Measurements from ENCODE around the gene TNFSF15.

The TNFSF15 gene

GRCh38 chr9:114823441-114823840 is 17.6 kb upstream of the TNFSF15 start:
- H3K27me3 ChIP-seq (ENCODE audit: control insufficient read depth, insufficient read depth, low read length) = peaks cover 3% of the 10 kb centered on the region
- peaks cover 8% of the 10 kb centered on the region for H3K4me1 ChIP-seq (ENCODE audit: control insufficient read depth, insufficient read depth, low read length)
- no peaks in the 10 kb centered on the region for H3K36me3 ChIP-seq (ENCODE audit: insufficient read depth, low read length)

GRCh38 chr9:114822708-114823107 is 16.9 kb upstream of the TNFSF15 start:
- Histone ChIP-seq H3K4me3 (ENCODE audit: low read length) (no peak overlapping the region), H3K9me3 (replicated peaks; ENCODE audit: low read length) (no peaks in the 10 kb centered on the region), H3K27me3 (ENCODE audit: control insufficient read depth, insufficient read depth, low read length) (peaks cover 7% of the 10 kb centered on the region), H3K4me1 (ENCODE audit: control insufficient read depth, insufficient read depth, low read length) (peaks cover 8% of the 10 kb centered on the region), H3K36me3 (ENCODE audit: insufficient read depth, low read length) (no peaks in the 10 kb centered on the region), H3K9ac (ENCODE audit: low read depth, low read length) (no peak overlapping the region), H3K4me2 (ENCODE audit: low read length) (no peak overlapping the region)

More at GRCh38 chr9:114823441-114823840, 17.6 kb upstream of the TNFSF15 start:
- Histone ChIP-seq H3K4me3 (ENCODE audit: low read length) (no peak overlapping the region), H3K9me3 (replicated peaks; ENCODE audit: low read length) (no peaks in the 10 kb centered on the region), H3K4me2 (ENCODE audit: low read length) (no peak overlapping the region), H3K9ac (ENCODE audit: low read depth, low read length) (no peak overlapping the region)

GRCh38 chr9:114820776-114821501 is 15.1 kb upstream of the TNFSF15 start:
- Histone ChIP-seq H3K4me3 (ENCODE audit: low read length) (no peak overlapping the region), H3K4me2 (ENCODE audit: low read length) (no peak overlapping the region), H3K9me3 (replicated peaks; ENCODE audit: low read length) (no peaks in the 10 kb centered on the region), H3K9ac (ENCODE audit: low read depth, low read length) (no peak overlapping the region), H3K4me1 (ENCODE audit: control insufficient read depth, insufficient read depth, low read length) (peaks cover 8% of the 10 kb centered on the region), H3K27me3 (ENCODE audit: control insufficient read depth, insufficient read depth, low read length) (peaks cover 14% of the 10 kb centered on the region), H3K36me3 (ENCODE audit: insufficient read depth, low read length) (no peaks in the 10 kb centered on the region)

GRCh38 chr9:114818178-114818577 is 12.3 kb upstream of the TNFSF15 start:
- H3K9ac ChIP-seq (ENCODE audit: low read depth, low read length) = no peak overlapping the region
- no peak overlapping the region for H3K4me2 ChIP-seq (ENCODE audit: low read length)
- peaks cover 15% of the 10 kb centered on the region for H3K27me3 ChIP-seq (ENCODE audit: control insufficient read depth, insufficient read depth, low read length)
- H3K4me3 ChIP-seq (ENCODE audit: low read length) = no peak overlapping the region
- no peaks in the 10 kb centered on the region for H3K4me1 ChIP-seq (ENCODE audit: control insufficient read depth, insufficient read depth, low read length)
- no peaks in the 10 kb centered on the region for H3K9me3 ChIP-seq (replicated peaks; ENCODE audit: low read length)
- H3K36me3 ChIP-seq (ENCODE audit: insufficient read depth, low read length) = no peaks in the 10 kb centered on the region

- Histone ChIP-seq H3K4me3 (ENCODE audit: low read length) (no peak overlapping the region), H3K36me3 (ENCODE audit: insufficient read depth, low read length) (no peaks in the 10 kb centered on the region), H3K9ac (ENCODE audit: low read depth, low read length) (no peak overlapping the region), H3K4me1 (ENCODE audit: control insufficient read depth, insufficient read depth, low read length) (no peaks in the 10 kb centered on the region), H3K9me3 (replicated peaks; ENCODE audit: low read length) (no peaks in the 10 kb centered on the region), H3K27me3 (ENCODE audit: control insufficient read depth, insufficient read depth, low read length) (peaks cover 28% of the 10 kb centered on the region), H3K4me2 (ENCODE audit: low read length) (no peak overlapping the region)
Measured at GRCh38 chr9:114813717-114814418, 8.0 kb upstream of the TNFSF15 start.

GRCh38 chr9:114811966-114812636 is 6.3 kb upstream of the TNFSF15 start:
- Histone ChIP-seq H3K4me2 (ENCODE audit: low read length) (no peak overlapping the region), H3K36me3 (ENCODE audit: insufficient read depth, low read length) (no peaks in the 10 kb centered on the region), H3K4me1 (ENCODE audit: control insufficient read depth, insufficient read depth, low read length) (no peaks in the 10 kb centered on the region)

GRCh38 chr9:114811301-114811700 is 5.5 kb upstream of the TNFSF15 start:
- no peak overlapping the region for H3K4me3 ChIP-seq (ENCODE audit: low read length)
- H3K4me1 ChIP-seq (ENCODE audit: control insufficient read depth, insufficient read depth, low read length) = peaks cover 3% of the 10 kb centered on the region
- H3K36me3 ChIP-seq (ENCODE audit: insufficient read depth, low read length) = no peaks in the 10 kb centered on the region
- no peaks in the 10 kb centered on the region for H3K9me3 ChIP-seq (replicated peaks; ENCODE audit: low read length)
- no peak overlapping the region for H3K9ac ChIP-seq (ENCODE audit: low read depth, low read length)
- H3K4me2 ChIP-seq (ENCODE audit: low read length) = no peak overlapping the region
- H3K27me3 ChIP-seq (ENCODE audit: control insufficient read depth, insufficient read depth, low read length) = peaks cover 21% of the 10 kb centered on the region

More at GRCh38 chr9:114811966-114812636, 6.3 kb upstream of the TNFSF15 start:
- H3K9ac ChIP-seq (ENCODE audit: low read depth, low read length) = no peak overlapping the region
- H3K4me3 ChIP-seq (ENCODE audit: low read length) = no peak overlapping the region
- H3K27me3 ChIP-seq (ENCODE audit: control insufficient read depth, insufficient read depth, low read length) = peaks cover 24% of the 10 kb centered on the region
- H3K9me3 ChIP-seq (replicated peaks; ENCODE audit: low read length) = no peaks in the 10 kb centered on the region

- no peak overlapping the region for H3K4me3 ChIP-seq (ENCODE audit: low read length)
- H3K4me1 ChIP-seq (ENCODE audit: control insufficient read depth, insufficient read depth, low read length) = peaks cover 10% of the 10 kb centered on the region
- no peaks in the 10 kb centered on the region for H3K9me3 ChIP-seq (replicated peaks; ENCODE audit: low read length)
- H3K4me2 ChIP-seq (ENCODE audit: low read length) = no peak overlapping the region
- peaks cover 21% of the 10 kb centered on the region for H3K27me3 ChIP-seq (ENCODE audit: control insufficient read depth, insufficient read depth, low read length)
- H3K36me3 ChIP-seq (ENCODE audit: insufficient read depth, low read length) = no peaks in the 10 kb centered on the region
- no peak overlapping the region for H3K9ac ChIP-seq (ENCODE audit: low read depth, low read length)
Measured at GRCh38 chr9:114810614-114811013, 4.8 kb upstream of the TNFSF15 start.

- no peaks in the 10 kb centered on the region for H3K36me3 ChIP-seq (ENCODE audit: insufficient read depth, low read length)
- H3K4me2 ChIP-seq (ENCODE audit: low read length) = no peak overlapping the region
- no peaks in the 10 kb centered on the region for H3K9me3 ChIP-seq (replicated peaks; ENCODE audit: low read length)
- H3K9ac ChIP-seq (ENCODE audit: low read depth, low read length) = no peak overlapping the region
- peaks cover 29% of the 10 kb centered on the region for H3K4me1 ChIP-seq (ENCODE audit: control insufficient read depth, insufficient read depth, low read length)
- H3K4me3 ChIP-seq (ENCODE audit: low read length) = no peak overlapping the region
- H3K27me3 ChIP-seq (ENCODE audit: control insufficient read depth, insufficient read depth, low read length) = peaks cover 7% of the 10 kb centered on the region
Measured at GRCh38 chr9:114806526-114806900, 674 bp upstream of the TNFSF15 start.

GRCh38 chr9:114804505-114804904 is 1.3 kb downstream of the TNFSF15 start:
- Histone ChIP-seq H3K9me3 (replicated peaks; ENCODE audit: low read length) (no peaks in the 10 kb centered on the region), H3K4me3 (ENCODE audit: low read length) (peak overlapping the region; percentile 4), H3K4me1 (ENCODE audit: control insufficient read depth, insufficient read depth, low read length) (peaks cover 29% of the 10 kb centered on the region), H3K4me2 (ENCODE audit: low read length) (peak overlapping the region; percentile 71), H3K27me3 (ENCODE audit: control insufficient read depth, insufficient read depth, low read length) (peaks cover 18% of the 10 kb centered on the region), H3K9ac (ENCODE audit: low read depth, low read length) (no peak overlapping the region), H3K36me3 (ENCODE audit: insufficient read depth, low read length) (no peaks in the 10 kb centered on the region)

- no peaks in the 10 kb centered on the region for H3K36me3 ChIP-seq (ENCODE audit: insufficient read depth, low read length)
- H3K9me3 ChIP-seq (replicated peaks; ENCODE audit: low read length) = no peaks in the 10 kb centered on the region
- no peak overlapping the region for H3K9ac ChIP-seq (ENCODE audit: low read depth, low read length)
- H3K4me3 ChIP-seq (ENCODE audit: low read length) = no peak overlapping the region
- peaks cover 29% of the 10 kb centered on the region for H3K4me1 ChIP-seq (ENCODE audit: control insufficient read depth, insufficient read depth, low read length)
- peaks cover 26% of the 10 kb centered on the region for H3K27me3 ChIP-seq (ENCODE audit: control insufficient read depth, insufficient read depth, low read length)
- peak overlapping the region; percentile 21 for H3K4me2 ChIP-seq (ENCODE audit: low read length)
Measured at GRCh38 chr9:114803479-114804265, 2.2 kb downstream of the TNFSF15 start.
